Cerebellar cortex (tissue), 1 donor: ENCODE results near the gene SHISAL1.

Experiments used
- DNase-seq: peaks from one replicate; pipeline ENCODE4 v3.0.0-alpha.2; 2015; ENCODE audit warnings: low spot score

Gene SHISAL1

DNA sequence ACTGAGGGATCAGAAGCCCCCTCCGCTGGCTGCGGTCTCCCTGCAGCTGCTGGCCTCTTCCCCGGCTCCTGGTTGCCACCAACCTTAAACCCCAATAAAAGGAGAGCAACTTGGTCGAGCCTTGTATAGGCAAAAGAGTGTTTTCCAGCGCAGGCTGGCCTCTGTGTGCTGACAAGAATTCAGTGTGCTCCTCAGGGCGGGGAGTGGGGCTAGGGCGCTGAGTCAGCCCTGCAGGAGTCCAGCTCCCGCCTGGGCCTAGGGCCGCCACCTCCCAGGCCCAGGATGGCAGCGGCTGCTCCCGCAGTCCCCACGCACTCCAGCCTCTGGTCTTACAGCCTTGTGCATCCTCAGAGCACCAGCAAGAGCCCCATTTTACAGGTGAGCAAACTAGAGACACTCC is at the start of gene SHISAL1:
Gene SHISAL1, minus strand, starts transcription at position 186 of the 400 bp plus-strand sequence. CDS start 12,006 bp downstream, outside the sequence.
- no peak for DNase-seq

DNA sequence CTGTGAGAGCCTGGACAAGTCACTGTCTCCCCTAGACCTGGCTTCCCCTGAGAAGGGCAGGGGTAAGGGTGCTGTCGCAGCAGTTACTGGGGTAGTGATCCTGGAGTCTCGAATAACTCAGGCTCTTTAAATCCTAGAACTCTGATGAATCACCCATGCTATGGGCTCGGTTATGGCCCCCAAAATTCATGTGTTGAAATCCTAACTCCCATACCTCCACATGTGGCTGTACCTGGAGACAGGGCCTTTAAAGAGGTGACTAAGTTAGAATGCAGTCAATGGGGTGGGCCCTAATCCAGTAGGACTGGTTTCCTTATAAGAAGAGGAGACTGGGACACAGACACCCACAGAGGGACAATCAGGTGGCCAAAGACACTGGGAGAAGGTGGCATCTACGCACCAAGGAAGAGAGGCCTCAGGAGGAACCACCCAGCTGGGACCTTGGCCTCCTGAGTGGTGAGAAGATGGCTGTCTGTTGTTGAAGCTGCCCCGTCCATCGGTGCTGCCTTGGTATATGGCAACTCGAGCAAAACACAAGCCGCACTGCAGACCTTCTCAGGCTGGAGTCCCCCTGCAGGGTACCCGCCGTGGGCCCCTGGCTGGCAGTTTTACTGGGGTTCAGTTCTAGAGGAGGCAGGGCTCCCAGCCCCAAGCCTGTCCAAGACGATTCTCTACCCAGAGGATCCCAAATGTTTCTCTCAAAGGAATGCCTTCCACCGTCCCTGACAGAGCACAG is 48.8 kb upstream of the SHISAL1 start:
- no peak for DNase-seq

DNA sequence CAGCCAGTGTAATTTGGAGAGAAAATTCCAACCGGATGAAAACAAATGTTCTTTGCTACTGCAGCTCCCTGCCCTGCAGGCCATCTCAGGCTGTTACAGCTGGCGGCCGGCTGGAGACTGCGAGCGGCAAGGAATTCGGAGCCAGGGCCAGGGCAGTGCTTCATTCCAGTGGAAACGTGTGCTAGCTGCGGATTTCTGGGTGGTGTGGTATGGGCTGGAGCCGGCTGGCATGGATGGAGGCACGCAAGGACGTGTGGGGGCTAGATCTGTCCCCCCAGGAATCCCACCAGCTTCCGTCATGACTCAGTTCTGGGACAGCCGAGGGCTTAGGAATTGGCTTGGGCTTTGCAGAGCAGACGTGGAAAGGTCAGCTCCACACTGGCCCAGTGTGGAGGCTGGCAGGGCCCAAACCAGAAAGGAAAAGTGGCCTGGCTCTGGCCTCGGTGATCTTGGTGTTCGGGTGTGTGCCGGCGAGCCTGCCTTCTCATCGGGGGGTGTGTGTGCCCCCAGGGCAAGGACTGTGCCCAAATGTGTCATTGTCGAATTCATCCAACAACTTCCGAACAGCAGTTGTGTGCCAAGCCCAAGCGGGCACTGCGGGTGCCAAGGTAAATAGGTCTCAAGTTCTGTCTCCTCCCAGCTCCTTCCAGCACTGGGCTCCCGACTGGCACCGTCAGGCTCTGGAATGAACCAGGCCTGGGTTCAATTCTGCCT is 48.1 kb upstream of the SHISAL1 start:
- no peak for DNase-seq

DNA sequence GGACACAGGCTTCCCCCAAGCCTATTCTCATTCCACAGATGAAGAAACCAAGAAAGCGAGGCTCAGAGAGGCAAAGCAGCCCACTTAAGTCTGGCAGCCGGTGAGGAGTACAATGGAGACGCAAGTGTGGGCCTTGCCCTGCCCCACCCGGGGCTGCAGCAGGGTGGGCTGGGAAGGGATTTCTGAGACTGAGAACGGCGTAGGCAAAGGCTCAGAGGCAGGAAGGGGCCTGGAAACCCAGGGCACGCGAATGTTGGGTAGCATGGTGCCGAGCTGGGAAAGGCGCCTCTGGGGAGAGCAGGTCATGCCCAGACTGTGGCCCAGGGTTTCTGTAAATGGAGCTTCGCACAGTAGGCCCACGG is 47.5 kb upstream of the SHISAL1 start:
- DNase-seq = no peak

DNA sequence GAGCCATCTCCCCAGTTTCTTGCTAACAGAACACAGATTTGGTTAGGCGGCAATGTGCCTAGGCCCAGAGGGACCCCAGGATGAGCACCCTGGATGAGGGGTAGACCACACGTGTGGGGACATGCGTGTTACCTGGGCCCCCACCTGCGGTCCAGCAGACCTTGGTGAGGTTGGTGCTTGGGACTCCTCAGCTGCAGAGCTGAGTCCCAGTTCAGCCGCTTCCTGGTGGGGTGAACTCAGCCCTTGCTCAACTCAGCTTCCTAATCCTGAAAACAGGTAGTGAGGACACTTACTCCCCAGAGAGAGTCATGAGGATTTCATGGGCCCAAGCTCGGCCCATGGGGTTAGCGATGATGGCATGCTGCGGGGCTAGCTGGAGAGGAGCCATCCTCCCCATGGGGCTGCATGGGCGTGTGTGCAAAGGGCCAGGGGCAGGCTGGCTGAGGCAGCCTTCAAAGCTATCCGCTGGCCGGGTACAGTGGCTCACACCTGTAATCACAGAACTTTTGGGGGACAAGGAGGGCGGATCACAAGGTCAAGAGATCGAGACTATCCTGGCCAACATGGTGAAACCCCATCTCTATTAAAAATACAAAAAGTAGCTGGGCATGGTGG is 46.9 kb upstream of the SHISAL1 start:
- no peak for DNase-seq

DNA sequence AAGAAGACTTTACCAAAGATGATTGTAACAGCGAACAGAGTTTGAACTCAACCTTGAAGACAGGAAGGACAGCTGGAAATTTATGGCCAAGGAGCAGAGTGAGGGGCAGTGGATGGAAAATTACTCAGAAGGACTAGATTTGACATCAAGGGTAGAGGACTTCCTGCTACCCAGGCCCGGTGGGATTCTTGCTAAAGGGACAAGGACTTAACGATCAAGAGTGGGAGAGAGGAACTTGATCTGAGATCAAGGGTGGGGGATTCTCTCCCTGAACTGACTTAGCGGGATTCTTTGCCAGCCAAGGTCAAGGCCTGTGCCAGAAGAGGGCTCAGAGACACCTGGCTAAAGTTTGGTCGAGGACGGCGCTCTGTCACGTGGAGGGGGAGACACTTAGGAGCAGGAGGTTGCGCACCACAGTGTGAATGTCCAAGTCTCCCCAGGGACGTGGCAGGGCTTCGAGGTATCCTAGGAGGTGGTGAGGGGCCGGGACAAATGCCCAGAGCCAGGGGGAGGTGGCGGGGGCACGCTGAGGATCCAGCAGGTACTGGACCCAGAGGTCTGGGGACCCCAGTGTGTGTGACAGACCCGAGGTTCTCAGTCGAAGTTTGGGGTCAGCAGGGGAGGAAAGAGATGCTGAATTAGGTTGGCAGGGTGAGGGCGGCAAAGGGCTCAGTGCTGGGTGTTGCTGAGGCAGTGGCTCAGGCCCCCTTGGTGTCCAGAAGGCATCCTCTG is 46.1 kb upstream of the SHISAL1 start:
- no peak for DNase-seq

DNA sequence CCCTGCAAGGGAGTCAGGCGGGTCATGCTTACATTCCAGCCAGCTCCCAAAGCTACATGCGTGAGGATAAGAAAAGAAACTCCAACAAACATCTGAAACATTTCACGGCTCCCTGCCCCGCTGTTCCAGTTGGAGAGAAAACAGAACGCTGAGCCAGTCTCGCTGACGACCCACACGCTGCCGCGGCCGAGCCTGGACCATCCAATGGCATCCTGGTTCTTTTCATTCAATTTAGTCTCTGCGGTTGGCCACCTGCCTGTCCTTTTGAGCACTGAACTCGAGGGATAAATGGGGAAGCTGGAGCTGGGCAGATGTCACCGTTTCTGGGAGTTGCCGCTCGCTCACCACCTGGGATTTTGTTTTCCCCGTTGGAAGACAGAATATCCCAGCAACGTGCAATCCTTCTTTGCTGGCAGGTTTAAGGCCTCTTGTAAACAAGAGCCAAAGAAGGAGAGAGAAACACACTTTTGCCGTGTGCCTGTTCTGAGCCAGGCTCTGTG is 45.3 kb upstream of the SHISAL1 start:
- no peak for DNase-seq

DNA sequence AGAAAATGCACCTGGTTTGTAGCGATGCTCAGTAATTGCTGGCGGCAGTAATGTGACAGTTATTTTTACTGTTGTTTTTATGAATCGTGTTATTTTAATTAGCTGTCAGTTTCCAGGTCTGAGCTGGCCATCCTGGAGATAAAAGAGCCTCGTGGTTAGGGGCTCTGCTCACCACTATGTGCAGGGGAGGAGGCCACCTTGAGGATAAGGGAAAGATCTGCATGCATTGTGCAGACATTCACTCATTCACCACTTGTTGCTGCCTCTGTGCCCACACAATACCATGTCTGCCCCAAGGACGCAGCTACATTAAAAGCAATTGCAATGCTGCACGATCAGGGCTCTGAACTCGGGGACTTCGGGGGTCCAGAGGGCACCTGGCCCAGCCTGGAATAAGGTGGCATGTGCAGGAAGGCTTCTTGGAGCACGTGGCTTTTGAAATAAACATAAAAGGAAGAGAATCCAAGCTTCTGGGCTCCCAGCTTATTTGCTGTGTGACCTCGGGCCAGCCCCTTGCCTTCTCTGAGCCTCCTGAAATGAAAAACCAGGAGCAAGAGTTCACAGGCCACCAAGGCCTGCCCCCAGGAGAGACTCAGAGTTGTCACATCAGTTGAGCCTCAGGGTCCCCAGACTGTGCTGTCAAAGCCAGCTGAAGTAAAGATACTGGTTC is 44.7 kb upstream of the SHISAL1 start:
- no peak for DNase-seq

DNA sequence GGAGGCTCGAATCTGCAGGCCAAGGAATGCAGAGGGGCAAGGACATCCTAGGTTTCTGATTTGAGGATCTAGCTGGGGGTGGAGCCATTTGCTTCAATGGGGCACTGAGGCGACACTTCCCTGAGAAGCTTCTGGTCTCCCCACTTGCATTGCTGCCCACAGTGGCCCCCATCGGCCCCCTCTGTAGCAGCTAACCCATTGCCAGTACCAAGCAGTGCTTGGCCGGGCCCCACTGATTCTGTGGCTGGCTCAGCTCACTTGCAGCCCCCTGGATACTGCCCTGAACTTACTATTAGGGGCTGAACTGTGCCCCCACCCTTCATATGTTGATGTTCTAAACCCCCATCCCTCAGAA is 42.9 kb upstream of the SHISAL1 start:
- DNase-seq = no peak

DNA sequence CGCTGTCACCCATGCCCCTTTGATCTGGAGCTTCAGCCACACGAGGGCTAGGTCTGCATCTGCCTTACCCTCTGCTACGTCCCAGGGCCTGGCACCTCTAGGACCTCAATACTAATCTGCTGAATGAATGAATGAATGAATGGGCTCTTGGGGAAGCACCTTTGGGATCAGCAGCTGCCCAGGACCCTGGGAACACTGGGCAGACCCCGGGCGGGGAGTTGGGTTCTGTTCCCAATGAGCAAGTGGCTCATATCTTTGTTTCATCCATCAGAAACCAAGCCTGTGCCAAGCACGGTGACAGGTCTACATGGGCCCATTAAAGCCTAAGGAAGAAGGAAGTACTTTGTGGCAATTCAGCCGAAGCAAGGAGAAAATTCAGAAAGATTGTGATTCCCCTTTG is 41.5 kb upstream of the SHISAL1 start:
- DNase-seq = no peak

DNA sequence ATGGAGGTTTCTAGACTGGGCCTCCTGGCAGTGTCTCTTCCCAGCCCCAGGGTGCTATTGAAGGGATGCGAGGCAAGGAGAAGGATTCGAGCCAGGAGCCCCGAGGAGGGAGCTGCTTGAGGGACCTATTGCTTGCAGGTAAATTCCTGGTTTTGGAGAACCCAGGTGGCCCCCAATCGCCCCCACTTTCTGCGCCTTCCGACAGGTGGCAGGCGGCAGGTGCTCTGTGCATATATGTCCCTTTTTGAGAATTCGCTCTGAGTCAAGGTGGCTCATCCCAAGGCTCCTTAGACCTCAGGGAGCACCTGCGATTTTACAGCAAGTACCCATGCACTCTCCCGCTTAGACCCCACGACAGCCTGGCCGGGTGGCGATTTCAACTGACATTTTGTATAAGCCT is 40.3 kb upstream of the SHISAL1 start:
- DNase-seq = no peak

DNA sequence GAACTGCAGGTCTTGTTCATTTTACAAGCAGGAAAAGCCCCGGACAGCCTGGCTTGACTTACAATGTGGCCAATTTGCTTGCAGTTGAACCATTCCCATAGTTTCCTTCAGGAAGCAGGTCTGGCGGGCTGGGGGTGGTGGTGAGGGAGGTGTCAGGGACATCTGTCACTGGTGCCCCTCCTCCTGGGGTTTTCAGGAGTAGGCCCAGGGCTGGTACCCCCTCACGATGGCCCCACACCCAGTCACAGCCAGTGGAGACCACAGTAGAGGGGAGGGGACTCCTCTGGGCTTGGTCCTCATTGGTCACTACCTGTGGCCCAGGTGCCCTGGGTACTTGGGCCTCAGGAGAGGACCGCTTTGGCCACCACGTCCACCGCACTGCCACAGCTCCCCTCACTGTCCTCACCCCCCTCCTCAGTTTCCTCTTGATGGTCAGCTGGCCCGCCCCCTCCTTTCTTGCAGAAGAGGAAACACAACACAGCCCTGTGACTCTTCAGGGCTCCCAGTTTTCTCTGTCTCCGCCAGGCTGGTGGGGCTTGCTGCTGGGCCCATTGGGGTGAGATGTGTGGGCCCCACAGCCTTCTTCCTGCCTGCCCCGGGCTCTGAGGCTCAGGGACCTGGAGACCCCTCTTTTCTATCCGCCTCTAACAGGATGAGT is 39.8 kb upstream of the SHISAL1 start:
- DNase-seq = no peak

DNA sequence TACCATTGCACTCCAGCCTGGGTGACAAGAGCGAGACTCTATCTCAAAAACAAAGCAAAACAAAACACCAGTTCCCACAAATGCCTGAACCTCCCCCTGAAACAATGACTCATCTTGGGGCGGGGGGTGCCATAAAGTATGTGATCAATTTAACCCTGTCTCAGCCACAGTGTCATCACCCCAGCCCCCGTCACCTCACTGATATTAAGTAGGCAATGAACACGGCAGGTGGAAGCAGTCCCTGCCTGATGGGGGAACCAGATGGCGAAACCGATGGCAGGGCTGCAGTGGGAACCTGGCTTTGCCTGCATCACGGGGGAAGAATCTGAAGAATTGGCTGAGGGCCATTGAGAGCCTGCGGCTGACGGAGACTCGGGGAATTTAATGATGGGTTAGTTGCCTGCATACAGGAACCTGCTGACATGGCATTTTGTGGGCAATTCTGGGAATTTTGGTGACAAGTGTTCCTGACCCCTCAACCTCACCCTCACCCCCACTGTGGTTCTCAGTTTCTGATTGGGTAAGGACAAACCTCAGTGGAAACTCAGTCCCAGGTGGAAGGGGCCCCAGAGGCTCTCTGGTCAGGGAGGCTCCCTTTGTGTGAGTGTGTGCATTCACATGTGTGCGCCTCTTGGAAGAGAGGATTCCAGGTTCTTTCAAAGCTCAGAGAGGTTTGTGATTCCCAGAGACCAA is 39.1 kb upstream of the SHISAL1 start:
- DNase-seq = peak; percentile 85

DNA sequence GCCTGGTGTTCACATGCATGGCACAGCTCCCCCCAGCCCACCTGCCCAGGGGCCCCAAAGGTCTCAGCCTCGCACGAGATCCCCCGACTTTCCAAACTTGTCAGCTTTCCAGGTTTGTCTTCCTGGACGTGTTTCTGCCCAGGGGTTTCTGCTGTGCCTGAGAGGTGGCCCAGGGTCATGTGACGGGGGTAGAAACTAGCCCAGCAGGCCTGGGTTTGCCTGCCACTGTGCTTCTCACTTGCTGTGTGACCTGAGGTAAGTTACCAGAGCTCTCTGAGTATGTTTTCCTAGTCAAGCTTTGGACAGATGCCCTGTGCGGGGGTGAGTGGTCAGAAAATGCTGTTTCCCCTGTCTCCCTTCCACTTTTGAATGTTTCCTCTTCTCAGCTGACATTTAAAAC is 38.3 kb upstream of the SHISAL1 start:
- no peak for DNase-seq

DNA sequence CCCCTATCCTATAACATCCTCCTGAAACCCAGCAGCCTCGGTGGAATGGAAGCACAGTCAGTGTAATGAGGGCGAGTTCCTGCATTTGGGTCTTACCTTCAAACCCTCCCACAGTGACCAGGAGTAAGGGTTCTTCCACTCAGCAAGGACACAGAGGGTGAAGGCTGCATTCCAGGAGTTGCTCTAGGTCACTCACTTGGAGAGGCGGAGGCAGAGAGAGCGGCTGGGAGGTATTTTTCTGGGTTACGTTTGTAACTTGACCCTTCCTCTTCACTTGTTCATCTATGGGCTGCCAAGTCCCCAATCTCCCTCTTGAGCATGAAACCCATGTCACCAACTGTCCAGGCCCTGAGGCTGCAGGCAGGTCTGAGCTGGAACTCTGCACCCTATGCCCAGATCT is 36.8 kb upstream of the SHISAL1 start:
- DNase-seq = no peak

DNA sequence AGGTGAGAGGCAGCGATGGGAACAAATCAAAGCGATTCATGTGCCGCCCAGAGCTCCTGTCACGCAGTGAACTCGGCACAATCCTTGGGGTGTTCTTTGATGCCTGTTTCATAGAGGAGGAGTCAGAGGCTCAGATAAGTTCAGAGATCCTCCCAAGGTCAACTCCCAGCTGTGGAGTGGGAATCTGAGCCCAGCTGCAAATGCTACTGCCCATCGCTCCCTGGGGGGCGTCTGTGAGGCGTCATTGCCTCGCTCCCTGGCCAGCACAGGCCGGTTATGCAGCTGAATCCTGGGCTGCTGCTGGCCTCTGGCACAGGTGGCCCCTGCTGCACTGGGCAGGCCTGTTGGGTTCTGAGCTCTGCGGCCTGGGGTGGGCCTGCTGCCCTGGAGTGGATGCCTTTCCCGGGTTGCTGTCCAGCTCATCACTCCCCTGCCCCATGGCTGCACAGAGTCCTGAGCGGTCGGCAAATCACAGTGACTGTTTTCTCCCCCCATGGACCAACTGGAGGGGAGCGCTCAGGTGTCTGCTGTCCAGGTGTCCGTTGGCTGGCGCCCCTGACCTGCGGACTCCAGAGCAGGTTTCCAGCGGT is 36.3 kb upstream of the SHISAL1 start:
- no peak for DNase-seq

DNA sequence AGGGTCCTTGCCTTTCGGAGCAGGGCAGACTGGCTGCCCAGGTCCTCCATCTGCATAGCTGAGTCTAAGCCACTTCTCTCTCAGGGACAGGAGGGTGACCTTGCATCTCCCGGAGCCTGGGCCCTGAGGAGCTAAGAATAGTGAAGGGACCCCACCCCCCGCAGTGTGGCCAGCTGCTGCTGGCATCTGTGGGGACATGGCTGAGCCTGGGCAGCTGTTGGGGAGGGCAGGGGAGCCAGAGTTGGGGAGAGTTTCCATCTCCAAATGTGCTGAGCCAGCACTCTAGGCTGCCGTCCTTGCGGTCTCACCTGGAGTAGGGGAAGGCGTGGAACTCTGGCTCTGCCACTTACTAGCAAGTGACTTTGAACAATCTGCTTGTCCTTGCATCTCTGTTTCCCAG is 34.8 kb upstream of the SHISAL1 start:
- DNase-seq = no peak

DNA sequence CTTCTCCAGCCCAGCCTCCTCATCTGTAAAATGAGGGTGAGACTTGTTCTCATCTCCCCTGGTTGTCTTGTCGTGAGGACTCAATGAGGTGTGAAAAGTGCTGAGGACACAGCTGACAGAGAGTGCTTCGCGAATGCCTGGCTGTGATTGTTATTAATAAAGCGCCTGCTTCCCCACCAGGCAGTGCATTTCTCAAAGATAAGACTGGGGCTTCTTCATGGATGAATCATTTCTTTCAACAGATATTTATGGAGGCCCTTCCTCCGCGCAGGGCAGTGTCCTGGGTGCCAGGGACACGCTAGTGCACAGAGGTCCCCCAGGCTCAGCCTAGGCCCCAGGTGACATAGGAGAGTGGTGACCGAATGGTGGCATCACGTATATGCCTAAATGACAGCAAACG is 34.3 kb upstream of the SHISAL1 start:
- no peak for DNase-seq

DNA sequence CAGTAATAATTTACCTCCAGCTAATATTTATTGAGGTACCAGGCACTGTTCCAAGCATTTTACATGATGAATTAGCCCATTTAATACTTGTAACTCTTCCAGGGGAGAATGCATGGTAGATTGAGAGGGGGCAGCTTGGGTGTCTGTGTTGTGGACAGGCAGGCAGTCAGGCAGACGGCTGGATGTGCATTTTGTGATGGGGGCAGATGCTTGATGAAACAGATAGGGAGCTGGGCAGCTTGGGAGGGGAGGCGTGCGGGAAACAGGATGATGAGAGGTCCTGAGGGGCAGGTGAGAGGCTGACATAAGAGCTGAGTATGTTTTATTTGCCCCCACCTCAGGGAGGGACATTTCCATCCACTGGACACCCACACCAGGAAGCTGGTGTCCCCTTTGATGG is 33.1 kb upstream of the SHISAL1 start:
- DNase-seq = no peak

DNA sequence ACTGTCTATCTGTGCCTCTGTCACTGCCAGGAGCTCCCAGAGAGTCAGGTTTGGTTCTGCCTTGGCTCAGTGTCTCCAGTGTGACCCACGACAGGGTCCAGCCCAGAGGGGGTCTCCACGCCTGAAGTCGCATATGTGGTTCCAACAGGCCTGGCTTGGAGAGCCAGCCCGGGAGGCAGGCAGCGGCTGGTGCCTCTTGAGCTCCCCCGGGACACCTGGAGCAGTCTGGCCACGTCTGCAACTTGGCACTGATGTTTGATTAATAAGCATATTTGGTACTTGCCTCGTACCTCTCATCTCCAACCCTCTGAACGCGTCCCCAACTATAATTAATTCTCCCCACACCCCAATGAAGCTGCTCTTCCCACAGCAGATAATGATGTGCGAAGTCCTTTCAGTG is 31.7 kb upstream of the SHISAL1 start:
- DNase-seq = no peak
